Stimulated activated CD8-positive, alpha-beta memory T cell treated with anti-CD3 and anti-CD28 coated beads, Interleukin-4, amount 100 ng/mL, for 24 hours (primary cell): Measurements from ENCODE around the gene TADA2B.
"Not testable (repeated sequence)": the region's sequence is repeated elsewhere in the genome, so short reads cannot be mapped to it uniquely, and the experiment has no call there.

ENCODE experiments used
- DNase-seq: peaks from one replicate; pipeline ENCODE4 v3.0.0-alpha.2; 2020; ENCODE audit warnings: low read depth

TADA2B gene

GRCh38 chr4:7059662-7060061, 16.5 kb downstream of the TADA2B start:
- DNase-seq = no peak

GRCh38 chr4:7060346-7061150, 17.4 kb downstream of the TADA2B start:
- DNase-seq = no peak

DNA sequence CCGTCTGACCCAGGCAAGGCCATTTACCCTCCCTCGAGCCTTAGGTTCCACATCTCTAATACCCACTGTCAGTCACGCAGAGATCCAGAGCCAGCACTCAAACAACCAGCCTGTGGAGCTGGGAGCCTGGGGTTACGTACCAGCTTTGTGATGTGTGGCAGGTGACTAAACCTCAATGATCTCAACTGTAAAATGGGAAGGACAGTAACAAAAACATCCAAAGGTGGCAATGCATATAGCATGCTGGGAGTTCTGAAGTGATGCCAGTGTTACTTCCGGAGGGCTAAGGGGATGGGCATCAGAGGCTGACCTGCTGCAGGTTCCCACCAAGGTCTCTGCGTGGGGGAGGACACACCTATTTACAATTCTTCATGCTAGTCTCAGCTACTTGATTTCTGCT, 18.6 kb downstream of the TADA2B start:
- DNase-seq = no peak

DNA sequence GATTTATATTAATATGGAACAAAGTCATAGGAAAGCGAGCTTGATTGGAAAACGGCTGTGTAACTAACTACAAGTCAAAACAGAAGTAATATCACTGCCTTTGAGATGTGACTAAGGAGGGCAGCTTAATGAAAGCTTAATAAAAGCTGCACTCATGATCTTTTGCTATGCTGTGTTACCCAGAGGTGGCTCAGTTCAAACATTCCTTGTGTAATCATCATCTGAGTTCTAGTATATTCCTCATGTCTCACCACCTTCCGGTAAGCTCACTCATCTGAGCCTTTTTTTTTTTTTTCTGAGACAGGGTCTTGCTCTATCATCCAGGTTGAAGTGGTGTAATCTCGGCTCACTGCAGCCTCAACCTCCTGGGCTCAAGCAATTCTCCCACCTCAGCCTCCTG, 19.6 kb downstream of the TADA2B start:
- no peak for DNase-seq

DNA sequence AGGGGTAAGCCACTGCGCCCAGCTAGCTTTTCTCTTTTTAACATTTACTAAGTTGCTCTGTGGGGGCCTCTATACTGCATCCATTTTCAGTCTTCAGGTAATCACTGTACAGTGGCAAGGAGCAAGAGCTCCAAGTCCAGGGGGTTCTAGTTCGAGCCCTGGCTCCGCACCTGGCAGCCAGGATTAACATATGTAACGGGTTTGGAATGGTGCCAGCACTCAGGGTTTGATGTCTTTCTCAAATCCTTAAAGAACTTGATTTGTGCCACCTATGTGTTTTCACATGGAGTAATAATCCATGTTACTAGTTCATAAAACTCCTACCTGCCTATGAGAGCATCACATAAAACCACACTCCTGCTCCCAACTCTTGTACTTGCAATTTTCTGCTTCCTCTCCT, 20.2 kb downstream of the TADA2B start:
- DNase-seq = no peak

DNA sequence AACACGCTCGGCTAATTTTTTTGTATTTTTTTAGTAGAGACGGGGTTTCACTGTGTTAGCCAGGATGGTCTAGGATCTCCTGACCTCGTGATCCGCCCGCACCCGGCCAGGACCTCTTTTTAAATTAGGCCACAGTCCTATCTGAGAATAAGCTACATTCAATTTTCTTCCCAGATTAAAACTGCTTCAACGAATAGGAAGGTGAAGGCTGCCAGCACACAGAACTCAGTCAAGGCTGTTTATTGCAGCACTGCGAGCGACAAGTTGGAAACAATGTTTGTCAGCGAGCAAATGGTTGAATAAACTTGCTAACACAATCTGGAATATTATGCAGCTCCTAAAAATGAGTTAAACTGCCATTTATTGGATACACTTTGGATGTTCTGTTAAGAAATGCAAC, 22.8 kb downstream of the TADA2B start:
- DNase-seq = no peak

DNA sequence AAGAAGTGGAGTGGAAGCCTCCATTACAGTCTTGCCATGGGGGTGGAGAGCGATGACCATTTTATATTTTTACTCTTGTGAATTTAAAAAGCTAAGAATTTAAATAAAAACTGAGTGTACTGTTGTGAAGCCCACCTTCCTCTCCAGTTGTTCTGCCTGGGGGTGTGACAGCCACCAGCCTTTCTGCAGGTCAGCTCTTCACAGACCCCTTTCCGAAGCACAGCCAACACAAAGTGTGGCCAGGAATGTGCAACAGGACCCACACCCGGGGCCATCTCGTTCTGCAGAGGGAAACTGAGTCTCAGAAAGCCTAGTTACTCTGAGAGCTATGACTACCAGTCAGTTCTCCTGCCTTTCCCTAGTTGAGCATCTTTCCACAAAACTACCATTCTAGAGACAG, 23.3 kb downstream of the TADA2B start:
- no peak for DNase-seq

GRCh38 chr4:7067126-7067451, 23.9 kb downstream of the TADA2B start:
- DNase-seq = no peak

- peak; percentile 100 for DNase-seq
Observed at GRCh38 chr4:7067452-7068278, 24.5 kb downstream of the TADA2B start, which contains the start of gene GRPEL1. TSS of gene GRPEL1 (minus strand) at chr4:7068064. CDS start at chr4:7068032, 32 bp downstream.

DNA sequence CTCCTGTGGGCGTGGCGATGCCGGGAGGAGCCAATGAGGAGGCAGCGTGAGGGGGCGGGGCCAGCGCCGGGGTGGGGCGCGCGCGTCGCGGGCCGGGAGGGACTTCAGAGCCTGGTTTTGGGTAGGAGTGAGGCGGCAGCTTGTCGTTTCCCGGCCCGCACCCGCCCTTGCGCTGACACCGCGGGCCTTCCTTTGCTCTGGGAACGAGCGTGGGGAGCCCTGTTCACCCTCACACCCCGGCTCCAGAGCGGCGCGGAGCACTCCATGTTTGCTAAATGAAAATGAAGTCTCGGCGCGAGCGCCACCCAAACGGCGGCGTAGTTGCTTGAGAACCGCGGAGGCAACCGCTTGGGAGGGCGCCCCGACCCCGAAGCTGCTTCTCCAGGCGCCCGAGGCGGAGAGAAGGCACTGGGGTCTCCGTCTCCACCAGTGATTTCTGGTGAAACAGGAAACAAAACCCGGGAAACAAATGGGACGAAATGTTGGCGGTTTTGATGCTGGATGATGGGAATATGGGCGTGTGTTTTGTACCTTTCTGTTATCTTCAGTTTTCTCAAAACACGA, 25.2 kb downstream of the TADA2B start:
- no peak for DNase-seq

GRCh38 chr4:7068883-7069282, 25.7 kb downstream of the TADA2B start:
- no peak for DNase-seq

GRCh38 chr4:7070729-7071511, 27.7 kb downstream of the TADA2B start:
- DNase-seq = peak; percentile 68

GRCh38 chr4:7073059-7073458, 29.9 kb downstream of the TADA2B start:
- no peak for DNase-seq

DNA sequence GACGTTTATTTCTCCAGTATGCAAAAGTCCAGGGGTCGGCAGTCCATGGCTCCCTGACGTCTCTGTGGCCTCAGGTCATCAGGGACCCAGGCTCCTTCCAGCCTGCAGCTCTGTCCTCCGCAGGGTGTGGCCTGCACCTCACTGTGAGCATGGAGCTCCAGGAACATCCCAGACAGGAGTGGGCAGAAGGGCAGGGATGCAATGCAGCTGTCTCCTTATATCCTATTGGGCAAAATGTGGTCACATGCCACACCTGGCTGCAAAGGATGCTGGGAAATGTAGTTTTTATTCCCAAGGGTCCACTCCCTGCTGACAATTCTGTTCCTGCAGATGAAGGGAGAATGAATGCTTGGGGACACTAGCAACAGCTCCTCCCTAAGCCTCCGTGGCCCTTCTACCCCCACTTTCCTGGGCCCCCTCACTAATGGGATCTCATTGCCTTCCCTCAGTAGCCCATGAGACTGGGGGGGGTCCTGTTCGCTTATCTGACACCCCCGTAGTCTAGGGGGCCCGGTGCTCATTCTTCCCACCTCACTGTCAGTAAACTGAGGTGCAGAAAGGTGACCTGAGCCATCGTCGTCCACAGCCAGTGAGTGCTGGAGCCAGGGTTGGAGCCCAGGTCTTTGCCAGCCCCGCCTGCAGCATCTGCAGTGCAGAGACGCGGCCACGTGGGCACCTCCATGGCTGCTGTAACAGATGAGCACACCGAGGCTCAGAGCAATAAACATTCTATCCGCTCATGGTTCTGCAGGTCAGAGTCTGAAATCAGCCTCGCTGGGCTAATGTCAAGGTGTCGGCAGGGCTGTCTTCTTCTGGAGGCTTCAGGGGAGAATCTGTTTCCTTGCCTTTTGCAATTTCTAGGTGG, 30.6 kb downstream of the TADA2B start:
- no peak for DNase-seq

- DNase-seq = no peak
Observed at GRCh38 chr4:7074426-7074825, 31.3 kb downstream of the TADA2B start.

DNA sequence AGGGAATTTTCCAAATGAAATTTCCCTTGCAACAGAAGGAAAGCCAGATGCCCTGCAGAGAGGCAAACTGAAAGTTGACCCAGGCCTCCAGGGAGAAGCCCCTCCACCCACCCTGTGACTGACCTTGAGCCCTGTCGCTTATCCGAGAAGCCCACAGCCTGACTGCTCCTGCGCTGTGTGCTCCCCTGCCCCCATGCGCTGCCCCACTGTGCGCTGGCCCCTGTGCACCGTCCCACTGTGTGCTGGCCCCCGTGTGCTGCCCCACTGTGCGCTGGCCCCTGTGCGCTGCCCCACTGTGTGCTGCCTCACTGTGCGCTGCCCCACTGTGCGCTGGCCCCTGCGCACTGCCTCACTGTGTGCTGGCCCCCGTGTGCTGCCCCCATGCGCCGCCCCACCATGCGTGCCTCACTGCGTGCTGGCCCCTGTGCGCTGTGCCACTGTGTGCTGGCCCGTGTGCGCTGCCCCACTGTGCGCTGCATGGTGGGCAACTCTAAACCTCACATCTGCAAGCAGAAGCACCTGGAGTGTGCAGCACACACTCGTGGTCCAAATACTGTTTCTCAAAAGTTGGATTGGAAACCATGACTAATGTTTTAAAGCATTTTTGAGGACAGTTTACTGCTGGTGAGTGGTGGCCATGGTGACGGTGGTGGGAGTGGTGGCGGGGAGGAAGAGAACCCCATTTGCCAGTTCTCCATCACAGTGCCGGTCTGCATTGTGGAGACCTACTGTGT, 33.0 kb downstream of the TADA2B start:
- no peak for DNase-seq

DNA sequence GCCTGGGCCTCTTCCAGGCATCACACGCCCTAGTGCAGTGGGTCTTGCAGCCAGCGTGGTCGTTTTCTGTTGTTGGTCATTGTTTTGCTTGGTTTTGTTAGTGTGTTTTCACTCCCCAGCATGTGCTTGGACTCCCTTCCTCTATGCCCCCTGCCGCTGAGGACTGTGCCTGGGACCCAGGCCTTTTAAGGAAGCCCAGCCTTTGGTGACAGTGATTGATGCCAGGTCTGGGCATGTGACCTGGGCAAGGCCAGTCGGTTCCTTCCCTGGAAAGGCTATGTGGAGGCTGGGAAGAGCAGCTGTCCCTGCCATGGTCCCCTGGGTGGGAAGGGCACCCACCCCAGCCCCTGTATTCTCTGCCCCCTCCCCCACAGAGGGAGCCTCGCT, 33.5 kb downstream of the TADA2B start:
- DNase-seq = no peak

GRCh38 chr4:7077371-7077770, 34.2 kb downstream of the TADA2B start:
- DNase-seq = no peak

- no peak for DNase-seq
Observed at GRCh38 chr4:7078025-7078424, 34.9 kb downstream of the TADA2B start.

- not testable (repeated sequence) for DNase-seq
Observed at GRCh38 chr4:7079483-7079882, 36.3 kb downstream of the TADA2B start.

DNA sequence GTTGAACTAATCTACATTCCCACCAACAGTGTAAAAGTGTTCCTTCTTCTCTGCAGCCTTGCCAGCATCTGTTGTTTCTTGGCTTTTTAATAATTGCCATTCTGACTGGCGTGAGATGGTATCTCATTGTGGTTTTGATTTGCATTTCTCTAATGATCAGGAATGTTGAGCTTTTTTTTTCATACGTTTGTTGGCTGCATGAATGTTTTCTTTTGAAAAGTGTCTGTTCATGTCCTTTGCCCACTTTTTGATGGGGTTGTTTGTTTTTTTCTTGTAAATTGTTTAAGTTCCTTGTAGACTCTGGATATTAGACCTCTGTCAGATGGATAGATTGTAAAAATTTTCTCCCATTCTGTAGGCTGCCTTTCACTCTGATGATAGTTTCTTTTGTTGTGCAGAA, 36.7 kb downstream of the TADA2B start:
- not testable (repeated sequence) for DNase-seq
